NCI-H1105 treated with DMSO at 0.1 percent for 48 hours (cell line): Measurements from ENCODE around the gene KCNJ3.
"Not testable (repeated sequence)": the region's sequence is repeated elsewhere in the genome, so short reads cannot be mapped to it uniquely, and the experiment has no call there.

Experiments
- DNase-seq: peaks from one replicate; lab custom pipeline; 2025; lab: John Stamatoyannopoulos, UW

KCNJ3 gene

GRCh38 chr2:154846842-154847241 is 148.3 kb downstream of the KCNJ3 start:
- no peak for DNase-seq

- no peak for DNase-seq
Measured at GRCh38 chr2:154849482-154849881, 151.0 kb downstream of the KCNJ3 start.

- DNase-seq = no peak
Measured at GRCh38 chr2:154850532-154850931, 152.0 kb downstream of the KCNJ3 start.

DNA sequence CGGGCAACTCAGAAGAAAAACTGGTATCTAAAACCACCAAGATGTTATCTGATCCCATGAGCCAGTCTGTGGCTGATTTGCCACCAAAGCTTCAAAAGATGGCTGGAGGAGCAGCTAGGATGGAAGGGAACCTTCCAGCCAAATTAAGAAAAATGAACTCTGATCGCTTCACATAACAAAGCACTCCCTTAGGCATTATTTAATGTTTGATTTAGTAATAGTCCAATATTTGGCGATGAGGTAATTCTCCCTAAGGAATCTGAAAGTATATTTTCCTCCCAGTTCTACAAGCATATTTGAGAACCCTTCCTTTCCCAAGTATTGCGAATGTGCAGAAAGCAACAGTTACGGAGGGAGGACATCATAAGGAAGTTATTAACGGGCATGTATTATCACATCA is 156.6 kb downstream of the KCNJ3 start:
- no peak for DNase-seq

GRCh38 chr2:154867151-154867550 is 168.7 kb downstream of the KCNJ3 start:
- not testable (repeated sequence) for DNase-seq

DNA sequence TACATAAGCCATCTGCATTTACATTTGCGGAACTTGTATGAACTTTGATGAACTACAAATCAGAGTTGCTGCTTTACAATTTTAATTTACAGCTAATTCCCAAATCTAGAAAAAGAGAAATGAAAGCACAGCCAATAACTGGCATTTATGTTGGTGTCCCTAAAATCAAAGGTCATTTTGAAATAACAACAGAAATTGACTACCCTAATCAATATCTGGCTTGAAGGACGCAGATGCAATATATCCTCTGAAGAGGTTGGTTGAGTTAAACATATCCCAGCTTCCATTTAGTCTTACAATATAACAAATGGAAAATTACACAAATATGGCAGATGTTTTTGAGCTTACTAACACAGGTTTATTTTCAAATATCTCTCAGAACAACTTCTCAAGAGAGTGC is 177.5 kb downstream of the KCNJ3 start:
- no peak for DNase-seq

GRCh38 chr2:154882725-154883124 is 184.2 kb downstream of the KCNJ3 start:
- DNase-seq = no peak

DNA sequence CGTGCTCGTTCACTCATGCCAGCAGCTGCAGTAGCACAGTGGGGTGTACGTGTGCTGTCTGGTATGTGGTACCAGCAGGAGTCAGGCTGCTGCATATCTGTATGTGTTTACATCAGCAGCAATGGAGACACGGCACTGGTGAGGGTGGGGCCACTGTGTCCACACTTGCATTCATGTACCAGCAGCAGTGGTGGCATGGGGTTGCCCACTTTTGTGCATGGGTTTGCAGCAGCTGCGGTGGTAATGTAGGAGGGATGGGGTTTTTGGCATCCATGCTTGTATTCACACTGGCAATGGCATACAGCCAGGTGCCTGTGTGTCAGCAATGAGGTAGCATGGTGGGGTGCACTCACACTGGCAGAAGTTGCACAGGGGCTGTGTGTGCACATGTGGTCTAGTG is 187.8 kb downstream of the KCNJ3 start:
- no peak for DNase-seq

GRCh38 chr2:154898269-154898668 is 199.8 kb downstream of the KCNJ3 start:
- no peak for DNase-seq

- DNase-seq = no peak
Measured at GRCh38 chr2:154901063-154901462, 202.6 kb downstream of the KCNJ3 start.
